ENCODE results near the gene SGSM1.

- no peak for TF ChIP-seq CTCF (IDR thresholded peaks at IDR 0.05)
- TF ChIP-seq EP300 (IDR thresholded peaks at IDR 0.05), result no peak
Observed at GRCh38 chr22:24947881-24948280, 141.9 kb downstream of the SGSM1 start.

All from suprapubic skin (tissue), 3 donors.